Panc1 (cell line): ENCODE data around the gene PCGF3. TPM values are rescaled to one million over a fixed set of nuclear protein-coding genes. Genes with fewer than 3 reads are reported as not detected.

Source experiments
- ATAC-seq: fragments of 200-7000 bp; cut with Tn5 transposase; 2 replicates; pipeline ENCODE4 v1.9.1; 2020; ENCODE audit warnings: mild to moderate bottlenecking, moderate library complexity
- BruUV-seq: library from RNA; stranded (reverse); fragments of 400-500 nt; replicated peaks from 2 replicates; lab custom pipeline; 2021; lab: Mats Ljungman, UMichigan
- CTCF ChIA-PET: fragments of 300-600 bp; sonication (Branson Sonifier 250); formaldehyde crosslinking; loops from one replicate; lab custom pipeline; 2022; ENCODE audit warnings: antibody characterized with exemption; lab: Charles Lee
- POLR2A ChIA-PET: fragments of 300-600 bp; sonication (Branson Sonifier 250); formaldehyde crosslinking; loops from one replicate; lab custom pipeline; 2022; ENCODE audit warnings: antibody characterized with exemption; lab: Charles Lee
- DNase-seq: peaks from one replicate; pipeline ENCODE4 v3.0.0-alpha.2; 2010; ENCODE audit warnings: low read depth, low spot score
- H3K27ac ChIP-seq: 2 replicates; pipeline ENCODE4 v1.5.1; 2011; ENCODE audit warnings: mild to moderate bottlenecking, low read length, inconsistent platforms
- H3K27me3 ChIP-seq: fragments of 200-500 bp; sonication (Bioruptor generic); 2 replicates; pipeline ENCODE4 v1.6.0; 2014; ENCODE audit warnings: low read length, inconsistent platforms; ENCODE audit not compliant: control insufficient read depth, insufficient read depth
- H3K36me3 ChIP-seq: fragments of 200-500 bp; sonication (Bioruptor generic); 2 replicates; pipeline ENCODE4 v1.5.1; 2014; ENCODE audit warnings: inconsistent platforms, mild to moderate bottlenecking, low read length, moderate library complexity; ENCODE audit not compliant: control insufficient read depth, insufficient read depth
- H3K4me1 ChIP-seq: 2 replicates; pipeline ENCODE4 v1.5.1; 2011; ENCODE audit warnings: inconsistent platforms, mild to moderate bottlenecking, low read length, moderate library complexity; ENCODE audit not compliant: control insufficient read depth, insufficient read depth
- H3K4me3 ChIP-seq, 2 experiments: 2 replicates each; pipeline ENCODE4 v1.5.1; 2011 to 2012; ENCODE audit warnings: low read depth in 2 of 2, low read length in 2 of 2, mild to moderate bottlenecking in 2 of 2, inconsistent platforms in 1 of 2, moderate library complexity in 1 of 2
- H3K9me3 ChIP-seq: fragments of 200-500 bp; sonication (Bioruptor generic); 2 replicates; pipeline ENCODE4 v1.5.1; 2014; ENCODE audit warnings: low read depth, mild to moderate bottlenecking, inconsistent platforms, low read length, moderate library complexity; ENCODE audit not compliant: control insufficient read depth, insufficient read depth
- POLR2AphosphoS5 ChIP-seq: IDR thresholded peaks from 2 replicates; pipeline ENCODE4 v1.6.1; 2012; ENCODE audit warnings: mild to moderate bottlenecking, low read depth, low read length, moderate library complexity
- REST ChIP-seq, 2 experiments: IDR thresholded peaks; 2 replicates each; pipeline ENCODE4 v1.6.1; 2011 to 2012; ENCODE audit warnings: low read depth in 2 of 2, control low read depth in 1 of 2, low read length in 1 of 2, mild to moderate bottlenecking in 1 of 2, moderate library complexity in 1 of 2; ENCODE audit not compliant: insufficient read depth in 1 of 2
- SIN3A ChIP-seq: IDR thresholded peaks from 2 replicates; pipeline ENCODE4 v1.6.1; 2012; ENCODE audit warnings: low read depth, mild to moderate bottlenecking, low read length, moderate library complexity, borderline replicate concordance; ENCODE audit not compliant: insufficient read depth
- TCF7L2 ChIP-seq: IDR thresholded peaks from 2 replicates; pipeline ENCODE4 v1.6.1; 2011; ENCODE audit warnings: mild to moderate bottlenecking, low read depth, low read length, inconsistent platforms
- in situ Hi-C: cut with HindIII; loops from 2 replicates; pipeline ENCODE4 v1.10.0; 2016; ENCODE audit warnings: low sequenced_read_pairs, low pct_unique_long_range_greater_than_20kb
- intact Hi-C: fragments of 100-400 bp; cut with micrococcal nuclease; formaldehyde crosslinking; loops from one replicate; pipeline ENCODE4 v1.10.0; 2022; ENCODE audit not compliant: unreplicated experiment
- total RNA-seq: library from RNA; stranded (reverse); gene quantifications from one replicate; pipeline ENCODE4 v1.2.1, GENCODE V29; 2021; ENCODE audit not compliant: unreplicated experiment
- TF ChIP-seq, protein P1 (sequence below): fragments of 450-650 bp; IDR thresholded peaks from 2 replicates; pipeline ENCODE4 v1.5.1; 2017; ENCODE audit warnings: mild to moderate bottlenecking

Gene PCGF3
- total RNA-seq, 1 experiment from 2014 or later, result 44.6 TPM

DNA sequence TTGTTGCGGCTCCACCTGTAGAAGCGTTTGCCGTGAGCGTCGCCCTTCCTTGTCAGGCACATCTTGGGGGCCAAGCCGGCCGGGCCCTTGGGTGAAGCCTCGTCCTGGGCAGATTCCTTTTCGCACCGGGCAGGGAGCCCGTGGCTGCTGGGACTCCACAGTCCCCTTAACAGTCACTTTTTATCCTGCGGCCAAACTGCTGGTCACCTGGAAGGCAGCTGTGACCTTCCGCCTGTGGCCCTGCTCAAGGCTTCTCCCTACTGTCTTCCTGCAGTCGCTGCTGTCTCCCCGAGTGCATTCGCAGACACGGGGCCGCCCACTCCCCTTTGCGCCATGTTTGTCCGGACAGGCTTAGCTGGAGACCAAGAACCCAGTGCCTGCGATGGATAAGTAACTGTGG lies 55.0 kb downstream of the PCGF3 start:
- CTCF ChIA-PET, result no interaction called here
- Histone ChIP-seq H3K36me3 (no peaks in the 10 kb centered on the region), H3K4me3 (no peak overlapping the region), H3K9me3 (no peaks in the 10 kb centered on the region), H3K4me1 (peaks cover 3% of the 10 kb centered on the region; the same call in 1 of the 2 replicates), H3K27ac (no peak overlapping the region), H3K27me3 (no peaks in the 10 kb centered on the region)
- in situ Hi-C loops, result no loop called here
- no peak for TF ChIP-seq POLR2AphosphoS5
- TF ChIP-seq, protein P1, sequence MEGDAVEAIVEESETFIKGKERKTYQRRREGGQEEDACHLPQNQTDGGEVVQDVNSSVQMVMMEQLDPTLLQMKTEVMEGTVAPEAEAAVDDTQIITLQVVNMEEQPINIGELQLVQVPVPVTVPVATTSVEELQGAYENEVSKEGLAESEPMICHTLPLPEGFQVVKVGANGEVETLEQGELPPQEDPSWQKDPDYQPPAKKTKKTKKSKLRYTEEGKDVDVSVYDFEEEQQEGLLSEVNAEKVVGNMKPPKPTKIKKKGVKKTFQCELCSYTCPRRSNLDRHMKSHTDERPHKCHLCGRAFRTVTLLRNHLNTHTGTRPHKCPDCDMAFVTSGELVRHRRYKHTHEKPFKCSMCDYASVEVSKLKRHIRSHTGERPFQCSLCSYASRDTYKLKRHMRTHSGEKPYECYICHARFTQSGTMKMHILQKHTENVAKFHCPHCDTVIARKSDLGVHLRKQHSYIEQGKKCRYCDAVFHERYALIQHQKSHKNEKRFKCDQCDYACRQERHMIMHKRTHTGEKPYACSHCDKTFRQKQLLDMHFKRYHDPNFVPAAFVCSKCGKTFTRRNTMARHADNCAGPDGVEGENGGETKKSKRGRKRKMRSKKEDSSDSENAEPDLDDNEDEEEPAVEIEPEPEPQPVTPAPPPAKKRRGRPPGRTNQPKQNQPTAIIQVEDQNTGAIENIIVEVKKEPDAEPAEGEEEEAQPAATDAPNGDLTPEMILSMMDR, result no peak
- TF ChIP-seq SIN3A, result no peak
- no peak for TF ChIP-seq REST (IDR thresholded peaks at IDR 0.05; ENCODE audit: insufficient read depth in 1 of 2, low read depth in 2 of 2, low read length in 1 of 2)
- no peak for TF ChIP-seq TCF7L2
- no peak for DNase-seq
- no peak for ATAC-seq
- POLR2A ChIA-PET, result no interaction called here
- intact Hi-C loops, result no loop called here
- no TSS peak for BruUV-seq

GRCh38 chr4:761086-761485 lies 55.5 kb downstream of the PCGF3 start:
- no TSS peak for BruUV-seq
- peaks cover 8% of the 10 kb centered on the region for H3K4me1 ChIP-seq
- TF ChIP-seq TCF7L2 (no peak), POLR2AphosphoS5 (no peak), SIN3A (no peak), REST (IDR thresholded peaks at IDR 0.05; ENCODE audit: insufficient read depth in 1 of 2, low read depth in 2 of 2, low read length in 1 of 2) (no peak)
- TF ChIP-seq, protein P1, result no peak
- H3K36me3 ChIP-seq, result no peaks in the 10 kb centered on the region
- H3K27ac ChIP-seq, result no peak overlapping the region
- intact Hi-C loops, result no loop called here
- no peaks in the 10 kb centered on the region for H3K9me3 ChIP-seq
- ChIA-PET CTCF (no interaction called here), POLR2A (no interaction called here)
- ATAC-seq (no peak), DNase-seq (no peak)
- no peaks in the 10 kb centered on the region for H3K27me3 ChIP-seq
- in situ Hi-C loops, result no loop called here
- H3K4me3 ChIP-seq, result no peak overlapping the region
